ENCODE results near the gene SPEM1. TPM values are rescaled to one million over a fixed set of nuclear protein-coding genes. Genes with fewer than 3 reads are reported as not detected.

Gene SPEM1
- total RNA-seq, 1 donor from 2014 or later, result not detected

GRCh38 chr17:7408252-7408727, 11.8 kb upstream of the SPEM1 start:
- peaks cover 24% of the 10 kb centered on the region for H3K36me3 Mint-ChIP-seq (ENCODE audit: unreplicated experiment)
- H3K4me1 Mint-ChIP-seq (ENCODE audit: unreplicated experiment), result peaks cover 22% of the 10 kb centered on the region
- TF ChIP-seq, protein P1, sequence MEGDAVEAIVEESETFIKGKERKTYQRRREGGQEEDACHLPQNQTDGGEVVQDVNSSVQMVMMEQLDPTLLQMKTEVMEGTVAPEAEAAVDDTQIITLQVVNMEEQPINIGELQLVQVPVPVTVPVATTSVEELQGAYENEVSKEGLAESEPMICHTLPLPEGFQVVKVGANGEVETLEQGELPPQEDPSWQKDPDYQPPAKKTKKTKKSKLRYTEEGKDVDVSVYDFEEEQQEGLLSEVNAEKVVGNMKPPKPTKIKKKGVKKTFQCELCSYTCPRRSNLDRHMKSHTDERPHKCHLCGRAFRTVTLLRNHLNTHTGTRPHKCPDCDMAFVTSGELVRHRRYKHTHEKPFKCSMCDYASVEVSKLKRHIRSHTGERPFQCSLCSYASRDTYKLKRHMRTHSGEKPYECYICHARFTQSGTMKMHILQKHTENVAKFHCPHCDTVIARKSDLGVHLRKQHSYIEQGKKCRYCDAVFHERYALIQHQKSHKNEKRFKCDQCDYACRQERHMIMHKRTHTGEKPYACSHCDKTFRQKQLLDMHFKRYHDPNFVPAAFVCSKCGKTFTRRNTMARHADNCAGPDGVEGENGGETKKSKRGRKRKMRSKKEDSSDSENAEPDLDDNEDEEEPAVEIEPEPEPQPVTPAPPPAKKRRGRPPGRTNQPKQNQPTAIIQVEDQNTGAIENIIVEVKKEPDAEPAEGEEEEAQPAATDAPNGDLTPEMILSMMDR (IDR thresholded peaks at IDR 0.05), result no peak
- DNase-seq (ENCODE audit: extremely low spot score, unreplicated experiment), result no peak
- H3K27ac Mint-ChIP-seq (ENCODE audit: unreplicated experiment), result no peak overlapping the region
- H3K27me3 Mint-ChIP-seq (ENCODE audit: unreplicated experiment), result no peaks in the 10 kb centered on the region
- H3K9me3 Mint-ChIP-seq (ENCODE audit: unreplicated experiment), result no peaks in the 10 kb centered on the region
- no peak overlapping the region for H3K4me3 Mint-ChIP-seq (ENCODE audit: unreplicated experiment)

GRCh38 chr17:7408863-7409262, 11.3 kb upstream of the SPEM1 start:
- Mint-ChIP-seq H3K9me3 (ENCODE audit: unreplicated experiment) (no peaks in the 10 kb centered on the region), H3K4me1 (ENCODE audit: unreplicated experiment) (peaks cover 22% of the 10 kb centered on the region), H3K27ac (ENCODE audit: unreplicated experiment) (no peak overlapping the region), H3K36me3 (ENCODE audit: unreplicated experiment) (peaks cover 24% of the 10 kb centered on the region), H3K4me3 (ENCODE audit: unreplicated experiment) (no peak overlapping the region), H3K27me3 (ENCODE audit: unreplicated experiment) (no peaks in the 10 kb centered on the region)
- TF ChIP-seq, protein P1 (IDR thresholded peaks at IDR 0.05), result no peak
- DNase-seq (ENCODE audit: extremely low spot score, unreplicated experiment), result no peak

GRCh38 chr17:7409716-7410115, 10.4 kb upstream of the SPEM1 start:
- Mint-ChIP-seq H3K4me1 (ENCODE audit: unreplicated experiment) (peaks cover 22% of the 10 kb centered on the region), H3K27me3 (ENCODE audit: unreplicated experiment) (no peaks in the 10 kb centered on the region), H3K9me3 (ENCODE audit: unreplicated experiment) (no peaks in the 10 kb centered on the region), H3K27ac (ENCODE audit: unreplicated experiment) (no peak overlapping the region), H3K4me3 (ENCODE audit: unreplicated experiment) (no peak overlapping the region), H3K36me3 (ENCODE audit: unreplicated experiment) (peaks cover 25% of the 10 kb centered on the region)
- no peak for DNase-seq (ENCODE audit: extremely low spot score, unreplicated experiment)
- TF ChIP-seq, protein P1 (IDR thresholded peaks at IDR 0.05), result no peak

DNA sequence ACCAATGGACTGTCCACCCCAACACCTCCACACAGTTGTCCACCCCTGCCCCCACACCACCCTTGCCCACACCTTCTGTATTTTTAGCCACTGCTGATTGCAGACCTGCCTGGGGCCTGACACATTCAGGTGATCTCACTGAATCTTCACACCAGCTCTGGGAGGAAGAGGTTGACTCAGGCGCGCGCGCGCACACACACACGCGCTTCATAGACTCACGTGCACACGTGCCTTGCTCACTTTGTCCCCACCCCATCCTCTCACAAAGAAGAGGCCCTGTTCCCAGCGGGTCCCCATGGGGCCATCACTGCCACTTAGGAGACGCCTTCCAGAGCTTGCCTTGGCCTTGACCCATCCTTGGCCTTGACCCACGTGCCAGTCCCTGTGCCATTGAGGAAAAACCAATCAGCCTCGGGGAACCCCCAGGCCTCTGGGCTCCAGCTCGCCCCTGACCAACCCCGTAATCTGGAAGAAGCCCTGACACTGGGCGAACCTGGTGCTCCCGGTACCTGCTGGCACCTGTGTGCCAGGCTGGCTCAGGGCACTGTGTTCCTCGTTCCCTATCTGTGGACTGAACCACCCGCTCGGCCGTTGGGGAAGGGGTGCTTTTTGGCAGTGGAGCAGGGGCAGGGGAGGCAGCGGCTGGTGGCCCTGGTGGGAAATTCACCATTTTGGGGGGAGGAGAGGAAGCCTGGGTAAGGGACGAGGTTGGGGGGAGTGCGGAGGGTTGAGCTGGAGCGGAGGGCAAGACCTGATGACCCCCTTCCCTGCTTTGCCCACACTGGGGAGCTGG, 9.3 kb upstream of the SPEM1 start:
- no peak overlapping the region for H3K27ac Mint-ChIP-seq (ENCODE audit: unreplicated experiment)
- H3K4me3 Mint-ChIP-seq (ENCODE audit: unreplicated experiment), result no peak overlapping the region
- no peaks in the 10 kb centered on the region for H3K27me3 Mint-ChIP-seq (ENCODE audit: unreplicated experiment)
- TF ChIP-seq, protein P1 (IDR thresholded peaks at IDR 0.05), result no peak
- H3K9me3 Mint-ChIP-seq (ENCODE audit: unreplicated experiment), result no peaks in the 10 kb centered on the region
- peaks cover 30% of the 10 kb centered on the region for H3K36me3 Mint-ChIP-seq (ENCODE audit: unreplicated experiment)
- DNase-seq (ENCODE audit: extremely low spot score, unreplicated experiment), result no peak
- H3K4me1 Mint-ChIP-seq (ENCODE audit: unreplicated experiment), result peaks cover 19% of the 10 kb centered on the region

- Mint-ChIP-seq H3K27ac (ENCODE audit: unreplicated experiment) (no peak overlapping the region), H3K36me3 (ENCODE audit: unreplicated experiment) (peaks cover 32% of the 10 kb centered on the region), H3K27me3 (ENCODE audit: unreplicated experiment) (no peaks in the 10 kb centered on the region), H3K4me3 (ENCODE audit: unreplicated experiment) (no peak overlapping the region), H3K4me1 (ENCODE audit: unreplicated experiment) (peaks cover 14% of the 10 kb centered on the region), H3K9me3 (ENCODE audit: unreplicated experiment) (no peaks in the 10 kb centered on the region)
- no peak for DNase-seq (ENCODE audit: extremely low spot score, unreplicated experiment)
- TF ChIP-seq, protein P1 (IDR thresholded peaks at IDR 0.05), result no peak
These were observed 8.7 kb upstream of the SPEM1 start for GRCh38 chr17:7411427-7411750.

Data from osteocyte (in vitro differentiated cells).